ENCODE measurements around the gene ETDC.
"Not testable (repeated sequence)": the region's sequence is repeated elsewhere in the genome, so short reads cannot be mapped to it uniquely, and the experiment has no call there.

Gene ETDC

DNA sequence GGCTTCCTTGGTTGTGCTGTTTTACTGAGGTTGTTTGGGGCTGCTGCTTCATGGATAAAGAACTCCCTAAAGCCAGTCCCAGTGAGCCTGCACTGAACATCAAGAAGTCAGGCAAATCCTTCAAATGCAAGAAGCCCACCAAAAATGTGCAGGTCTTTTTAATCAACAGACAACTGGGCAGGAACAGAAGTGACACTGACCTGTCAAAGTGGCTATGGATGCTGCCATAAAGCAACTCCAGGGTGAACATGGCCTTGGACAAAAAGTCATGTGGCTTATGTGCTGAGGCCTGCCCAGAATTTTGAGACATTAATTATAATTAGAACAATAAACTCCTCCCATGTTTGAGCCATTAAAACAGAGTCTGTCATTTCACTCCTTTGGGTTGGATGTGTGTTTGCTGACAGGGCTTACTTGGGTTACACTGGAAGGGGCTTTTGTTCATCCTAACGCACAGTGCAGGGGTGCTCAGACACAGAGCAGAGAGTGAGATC is at the start of gene ETDC:
Gene ETDC, plus strand, starts transcription at position 51 of the 494 bp plus-strand sequence. Its CDS starts 0 bp downstream, at position 51.
- no peak for DNase-seq

DNA sequence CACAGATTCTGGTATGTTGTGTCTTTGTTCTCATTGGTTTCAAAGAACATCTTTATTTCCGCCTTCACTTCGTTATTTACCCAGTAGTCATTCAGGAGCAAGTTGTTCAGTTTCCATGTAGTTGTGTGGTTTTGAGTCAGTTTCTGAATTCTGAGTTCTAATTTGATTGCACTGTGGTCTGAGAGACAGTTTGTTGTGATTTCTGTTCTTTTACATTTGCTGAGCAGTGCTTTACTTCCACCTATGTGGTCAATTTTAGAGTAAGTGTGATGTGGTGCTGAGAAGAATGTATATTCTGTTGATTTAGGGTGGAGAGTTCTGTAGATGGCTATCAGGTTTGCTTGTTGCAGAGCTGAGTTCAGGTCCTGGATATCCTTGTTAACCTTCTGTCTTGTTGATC is 48.3 kb upstream of the ETDC start:
- not testable (repeated sequence) for DNase-seq

DNA sequence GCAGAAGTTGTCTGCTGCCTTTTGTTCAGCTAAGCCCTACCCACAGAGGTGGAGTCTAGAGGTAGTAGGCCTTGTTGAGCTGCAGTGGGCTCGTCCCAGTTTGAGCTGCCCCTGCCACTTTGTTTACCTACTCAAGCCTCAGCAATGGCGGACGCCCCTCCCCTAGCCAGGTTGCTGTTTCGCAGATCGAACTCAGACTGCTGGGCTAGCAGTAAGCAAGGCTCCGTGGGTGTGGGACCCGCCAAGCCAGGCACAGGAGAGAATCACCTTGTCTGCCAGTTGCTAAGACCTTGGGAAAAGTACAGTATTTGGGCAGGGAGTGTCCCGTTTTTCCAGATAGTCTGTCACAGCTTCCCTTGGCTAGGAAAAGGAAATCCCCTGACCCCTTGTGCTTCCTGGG is 45.9 kb upstream of the ETDC start:
- DNase-seq = not testable (repeated sequence)

DNA sequence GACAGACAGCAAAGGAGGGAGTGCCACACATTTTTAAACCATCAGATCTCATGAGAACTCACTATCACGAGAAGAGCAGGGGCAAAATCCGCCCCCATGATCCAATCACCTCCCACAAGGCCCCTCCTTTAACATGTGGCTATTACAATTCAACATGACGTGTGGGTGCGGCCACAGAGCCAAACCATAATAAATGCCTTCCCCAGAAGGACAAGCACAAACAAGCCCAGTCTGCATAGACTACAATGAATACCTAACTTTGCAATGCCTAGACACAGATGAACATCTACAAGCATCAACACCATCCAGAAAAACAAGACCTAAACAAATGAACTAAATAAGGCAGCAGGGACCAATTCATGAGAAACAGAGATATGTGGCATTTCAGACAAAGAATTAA is 45.1 kb upstream of the ETDC start:
- DNase-seq = no peak

DNA sequence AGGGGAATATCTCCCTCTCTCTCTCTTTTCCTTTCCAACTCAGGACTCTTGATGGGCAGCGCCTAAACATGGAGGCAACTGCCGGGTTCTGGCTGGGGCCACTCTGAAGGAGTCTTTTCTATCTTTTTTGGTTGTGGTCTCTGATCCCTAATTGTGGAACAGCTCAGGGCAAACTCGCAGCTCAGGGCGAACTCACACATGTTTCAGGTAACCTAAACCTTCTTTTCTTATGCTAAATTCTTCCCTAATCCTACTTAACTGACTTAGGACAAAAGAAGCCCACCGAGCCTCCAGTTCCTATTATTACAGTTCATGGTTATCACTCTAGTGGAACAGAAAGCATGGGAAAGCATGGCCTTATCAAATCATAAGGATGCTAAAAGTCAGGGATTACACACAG is 36.1 kb upstream of the ETDC start:
- no peak for DNase-seq

DNA sequence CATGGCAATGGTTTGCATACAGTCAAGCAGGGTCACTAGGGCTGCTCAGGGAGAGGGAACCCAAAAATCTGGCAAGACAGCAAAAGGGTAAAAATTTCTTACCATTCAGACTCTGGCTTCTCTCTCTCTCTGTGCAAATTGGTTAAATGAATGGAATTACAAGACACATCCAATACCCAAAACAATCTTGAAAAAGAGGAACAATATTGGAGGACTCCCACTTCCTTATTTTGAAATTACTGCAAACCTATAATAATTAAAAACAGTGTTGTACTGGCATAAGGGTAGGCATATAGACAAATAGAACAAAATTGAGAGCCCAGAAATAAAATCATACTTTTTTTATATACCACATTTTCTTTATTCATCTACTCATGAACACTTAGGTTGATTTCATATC is 33.3 kb upstream of the ETDC start:
- DNase-seq = no peak

DNA sequence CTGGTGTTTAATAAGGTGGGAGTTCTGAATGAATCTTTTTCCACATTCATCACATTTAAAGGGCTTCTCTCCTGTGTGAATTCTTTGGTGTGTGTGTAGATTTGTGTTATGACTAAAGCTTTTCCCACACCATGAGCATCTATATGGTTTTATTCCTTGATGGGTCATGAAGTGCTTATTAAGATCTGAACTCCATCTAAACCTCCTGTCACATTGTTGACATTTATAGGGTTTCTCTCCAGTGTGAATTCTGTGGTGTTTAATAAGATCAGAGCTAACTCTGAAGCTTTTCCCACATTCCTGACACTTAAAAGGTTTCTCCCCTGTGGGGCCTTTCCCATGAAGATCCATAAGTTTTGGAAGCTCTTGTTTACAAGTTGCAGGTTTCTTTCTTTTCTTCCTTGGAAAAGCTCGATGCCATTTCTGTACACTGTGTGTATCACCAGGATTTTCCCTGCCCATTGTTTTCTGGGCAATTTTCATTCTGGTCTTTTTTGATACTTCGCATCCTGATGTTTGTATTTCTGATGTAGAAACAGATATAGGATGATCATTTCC is 21.9 kb upstream of the ETDC start:
- no peak for DNase-seq

DNA sequence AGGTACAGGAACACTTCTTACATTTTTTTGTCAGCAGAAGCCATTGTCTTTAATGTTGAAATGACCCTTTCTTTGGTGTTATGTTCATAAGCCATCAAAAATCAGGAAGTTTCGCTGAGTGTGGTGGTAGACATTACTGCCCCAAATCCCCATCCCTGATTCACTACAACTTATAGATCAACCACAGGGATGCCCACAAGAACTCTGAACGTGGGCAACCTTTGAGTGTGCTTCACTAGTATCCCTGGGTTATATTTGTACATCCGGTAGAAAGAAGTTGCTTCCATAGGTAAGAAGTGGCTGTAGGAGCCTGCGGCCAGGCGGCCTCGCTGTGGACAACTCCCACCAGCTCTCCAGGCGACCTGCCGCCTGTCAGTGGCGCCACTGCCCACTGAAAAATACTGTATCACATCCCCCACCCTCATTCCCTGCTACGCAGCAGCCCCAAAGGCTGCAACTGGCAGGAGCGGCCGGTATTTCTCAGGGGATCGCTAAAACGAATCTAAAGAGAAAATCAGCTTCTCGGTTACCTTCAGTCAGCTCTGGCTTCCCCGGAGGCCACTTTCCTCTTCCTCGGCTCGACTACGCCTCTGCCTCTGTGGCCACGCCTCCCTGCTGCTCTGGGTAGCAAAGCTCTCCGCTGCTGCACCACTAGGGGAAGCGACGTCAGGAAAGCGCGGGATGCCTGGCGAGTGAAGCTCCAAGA is 13.9 kb upstream of the ETDC start:
- peak; percentile 53 for DNase-seq

DNA sequence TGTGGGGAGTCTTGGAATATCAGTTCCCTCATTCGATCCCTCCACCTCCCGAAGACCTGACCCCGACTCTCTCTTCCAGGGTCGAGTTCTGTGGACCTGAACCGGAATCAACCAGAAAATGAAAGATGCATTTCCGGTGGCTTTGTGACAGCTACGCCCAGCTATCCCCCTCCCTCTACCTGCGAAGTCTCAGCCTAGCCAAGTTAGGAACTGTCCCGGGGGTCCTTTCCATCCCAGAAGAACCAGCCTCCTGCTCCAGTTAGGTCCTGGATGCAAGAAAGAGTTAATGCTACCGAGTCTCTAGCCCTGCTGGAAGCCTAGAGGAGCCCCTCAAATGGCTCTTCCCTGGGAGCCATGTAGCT is 13.4 kb upstream of the ETDC start:
- DNase-seq = no peak

DNA sequence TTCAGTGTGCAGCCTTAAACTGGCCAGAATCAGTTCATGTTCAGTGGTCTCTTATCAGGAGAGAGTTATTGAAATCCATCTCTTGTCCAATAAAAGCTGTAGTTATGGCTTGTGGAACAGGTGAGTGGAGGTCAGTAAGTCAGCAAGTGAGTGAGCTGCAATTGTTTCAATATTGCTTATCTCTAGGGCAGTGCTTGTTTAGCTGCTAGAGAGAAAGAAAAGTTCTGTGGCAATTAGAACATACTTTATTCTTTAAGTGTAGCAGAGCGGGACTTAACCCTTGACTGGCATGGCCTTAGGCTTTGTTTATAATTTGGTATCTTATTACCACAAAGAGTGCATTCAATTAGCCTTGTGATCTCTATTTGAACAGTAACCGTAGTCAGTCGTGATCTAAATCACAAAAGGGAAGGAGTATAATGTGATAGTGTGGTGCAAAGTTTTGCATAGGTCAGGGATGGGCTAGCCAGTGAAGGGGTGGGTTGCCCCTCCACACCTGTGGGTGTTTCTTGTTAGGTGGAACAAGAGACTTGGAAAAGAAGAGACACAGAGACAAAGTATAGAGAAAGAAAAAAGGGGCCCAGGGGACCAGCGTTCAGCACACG is 6.9 kb upstream of the ETDC start:
- DNase-seq = no peak

DNA sequence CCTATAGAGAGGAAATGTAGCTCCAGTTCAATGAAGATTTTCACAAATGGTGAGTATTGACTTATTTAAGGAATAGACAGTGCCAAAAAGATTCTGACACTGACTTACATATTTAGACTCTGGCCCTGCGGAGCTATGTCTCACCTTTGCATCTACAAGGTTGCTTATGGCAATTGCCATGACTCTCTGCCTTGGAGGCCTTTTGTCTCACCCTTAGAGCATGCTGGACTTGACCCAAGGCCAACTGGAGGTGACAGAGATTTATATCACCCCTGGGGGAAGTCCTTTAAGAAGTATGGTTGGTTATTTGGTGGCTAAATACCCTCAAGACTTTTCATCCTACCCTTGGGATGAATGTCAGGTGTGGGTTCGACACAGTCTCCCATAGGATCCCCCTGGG is 4.5 kb upstream of the ETDC start:
- DNase-seq = no peak

DNA sequence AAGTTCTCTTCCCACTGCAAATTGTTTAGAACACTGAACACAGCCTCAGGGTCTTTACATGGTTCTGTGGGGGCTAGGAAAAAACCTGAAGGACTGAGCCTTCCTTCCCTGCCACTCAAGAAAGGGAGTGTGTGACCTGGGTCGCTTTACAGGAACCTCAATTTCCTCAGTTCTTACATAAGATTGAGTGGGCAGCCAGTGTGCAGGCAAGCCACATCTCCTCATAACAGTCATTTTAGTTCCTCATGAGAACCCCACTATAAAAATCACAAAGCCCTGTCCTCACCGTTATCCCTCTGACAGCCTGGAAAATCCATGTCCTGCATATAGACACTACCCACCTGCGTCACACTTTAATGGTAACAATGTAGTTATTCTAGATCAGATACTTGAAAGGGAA is 2.1 kb upstream of the ETDC start:
- no peak for DNase-seq

DNA sequence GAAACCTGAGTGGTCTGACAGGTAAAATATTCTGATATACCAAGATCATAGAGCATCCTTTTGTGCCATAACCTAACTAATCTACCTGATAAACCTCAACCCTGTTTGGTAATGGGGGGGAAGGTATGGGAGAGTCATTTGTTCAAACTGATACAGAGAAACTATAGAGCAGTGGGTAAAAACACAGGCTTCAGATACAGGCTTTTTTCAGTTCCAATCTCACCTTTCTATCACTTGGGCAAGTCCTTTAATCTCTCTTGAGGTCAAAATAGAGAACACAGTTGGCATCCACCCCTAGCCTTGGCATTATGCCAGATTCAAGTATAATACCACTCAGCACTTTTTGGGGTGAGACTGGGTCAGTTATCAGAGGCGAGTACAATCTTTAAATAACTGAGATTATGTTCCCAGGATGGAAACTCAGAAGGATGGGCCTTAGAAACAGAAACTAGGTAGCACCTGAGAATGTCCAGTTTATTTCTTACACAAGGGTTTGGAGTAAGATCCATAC is 880 bp upstream of the ETDC start:
- no peak for DNase-seq

DNA sequence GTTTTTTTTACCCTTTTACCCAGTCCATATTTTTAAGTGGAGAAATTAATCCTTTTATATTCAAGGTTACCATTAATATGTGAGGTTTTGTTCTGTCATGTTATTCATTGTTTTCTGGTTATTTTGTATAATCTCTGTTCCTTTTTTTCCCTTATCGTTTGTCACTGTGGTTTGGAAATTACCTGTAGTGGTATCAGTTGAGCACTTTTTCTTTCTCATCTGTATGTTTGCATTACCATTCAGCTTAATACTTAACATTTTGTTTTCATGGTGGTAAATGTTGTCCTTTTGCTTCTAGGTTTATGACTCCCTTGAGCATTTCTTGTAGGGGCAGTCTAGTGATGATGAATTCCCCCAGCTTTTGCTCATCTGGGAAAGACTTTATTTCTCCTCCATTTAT is 6.6 kb downstream of the ETDC start:
- no peak for DNase-seq

DNA sequence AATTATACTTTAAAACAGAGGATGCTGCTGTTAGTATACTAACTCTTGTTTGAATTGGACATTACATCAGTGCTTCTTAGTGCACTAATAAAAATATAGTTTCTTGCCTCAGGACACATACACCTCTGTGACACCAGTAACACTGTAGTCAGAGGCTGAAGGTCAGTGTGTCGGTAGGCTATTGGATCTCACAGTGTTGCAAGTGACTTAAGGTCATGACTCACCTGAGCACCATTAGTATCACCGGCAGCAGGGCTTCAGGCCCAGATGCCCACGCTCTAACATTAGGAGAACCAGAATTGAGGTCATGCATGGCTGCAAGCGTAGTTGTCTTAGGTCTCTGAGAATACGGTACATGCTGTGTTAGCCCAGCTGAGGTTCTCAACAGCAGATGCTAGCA is 15.2 kb downstream of the ETDC start:
- no peak for DNase-seq

DNA sequence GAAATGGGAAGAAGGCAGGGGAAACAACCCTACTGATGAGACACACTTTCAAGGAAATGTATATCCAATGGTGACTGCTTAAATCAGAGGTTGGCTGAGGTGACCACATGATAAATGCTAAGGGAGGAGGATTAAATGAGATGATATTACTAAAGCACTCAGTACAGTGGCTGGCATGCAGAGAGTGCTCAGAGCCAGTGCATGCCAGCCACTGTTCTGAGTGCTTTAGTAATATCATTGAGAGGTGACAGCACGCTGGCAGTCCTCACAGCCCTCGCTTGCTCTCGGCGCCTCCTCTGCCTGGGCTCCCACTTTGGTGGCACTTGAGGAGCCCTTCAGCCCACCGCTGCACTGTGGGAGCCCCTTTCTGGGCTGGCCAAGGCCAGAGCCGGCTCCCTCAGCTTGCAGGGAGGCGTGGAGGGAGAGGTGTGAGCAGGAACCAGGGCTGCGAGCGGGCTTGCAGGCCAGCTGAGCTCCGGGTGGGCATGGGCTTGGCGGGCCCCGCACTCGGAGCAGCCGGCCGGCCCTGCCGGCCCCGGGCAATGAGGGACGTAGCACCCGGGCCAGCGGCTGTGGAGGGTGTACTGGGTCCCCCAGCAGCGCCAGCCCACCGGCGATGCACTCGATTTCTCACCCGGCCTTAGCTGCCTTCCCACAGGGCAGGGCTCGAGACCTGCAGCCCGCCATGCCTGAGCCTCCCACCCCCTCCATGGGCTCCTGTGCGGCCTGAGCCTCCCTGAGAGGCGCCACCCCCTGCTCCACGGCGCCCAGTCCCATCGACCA is 15.9 kb downstream of the ETDC start:
- DNase-seq = not testable (repeated sequence)

DNA sequence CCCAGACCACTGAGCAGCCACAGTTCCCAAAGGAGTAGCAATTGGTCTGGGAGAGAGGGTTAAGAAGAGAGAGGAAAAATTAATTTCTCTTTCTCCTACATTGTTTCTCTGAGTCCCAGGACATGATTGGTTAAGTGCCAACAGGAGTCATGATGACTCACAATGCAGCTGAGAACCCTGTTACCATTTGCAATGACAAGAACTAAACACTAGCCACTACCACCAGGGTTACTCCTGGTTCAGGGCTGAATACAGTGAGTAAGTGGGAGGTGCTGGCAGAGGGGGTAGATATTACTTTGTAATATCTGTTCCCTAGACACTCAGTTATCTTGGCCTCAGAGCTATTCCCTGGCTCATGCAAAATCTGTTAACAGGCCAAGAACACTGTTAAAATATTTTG is 18.0 kb downstream of the ETDC start:
- no peak for DNase-seq

DNA sequence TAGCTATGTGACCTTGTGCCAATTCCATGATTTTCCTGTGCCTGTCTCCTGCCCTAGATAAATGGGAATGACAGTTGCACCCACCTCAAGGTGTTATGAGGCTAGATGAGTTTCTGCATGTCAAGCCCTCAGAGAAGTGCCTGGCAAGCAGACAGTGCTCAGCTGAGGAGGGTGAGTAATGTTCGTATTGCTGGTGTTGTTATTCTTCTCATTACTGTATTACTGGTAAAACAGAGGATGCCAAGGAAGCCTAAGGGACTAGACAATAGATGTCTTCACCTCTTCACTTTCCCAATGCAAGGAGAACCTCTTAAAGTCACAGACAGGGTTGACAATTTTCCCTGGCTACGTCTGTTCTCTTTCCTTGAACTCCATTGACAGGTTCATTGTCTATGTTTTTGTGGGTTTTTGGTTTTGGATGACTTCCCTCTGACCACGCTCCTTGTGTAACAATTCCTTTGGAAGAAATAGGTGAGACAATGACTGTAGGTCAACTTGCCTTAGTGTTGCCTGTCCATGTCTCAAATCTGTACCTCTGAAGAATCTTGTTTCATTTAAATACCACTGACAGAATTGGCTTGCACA is 19.2 kb downstream of the ETDC start:
- no peak for DNase-seq

DNA sequence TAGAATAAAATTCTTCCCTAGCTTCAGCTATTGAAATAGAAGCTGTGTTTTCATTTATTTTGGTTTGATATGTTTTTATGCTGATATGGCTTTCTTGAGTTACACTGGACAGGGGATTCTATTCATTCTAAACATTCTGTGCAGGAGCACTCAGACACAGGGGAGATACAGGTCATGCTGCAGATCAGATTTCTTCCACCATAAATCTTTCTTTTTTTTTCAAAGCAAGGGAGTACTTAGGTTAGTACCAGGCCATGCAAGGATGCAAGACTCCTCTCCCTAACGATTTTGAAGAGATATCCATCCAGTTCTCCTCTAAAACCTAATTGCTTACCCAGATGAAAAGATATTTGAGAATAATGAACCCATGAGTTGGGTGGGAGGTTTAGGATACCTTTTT is 21.4 kb downstream of the ETDC start:
- no peak for DNase-seq

DNA sequence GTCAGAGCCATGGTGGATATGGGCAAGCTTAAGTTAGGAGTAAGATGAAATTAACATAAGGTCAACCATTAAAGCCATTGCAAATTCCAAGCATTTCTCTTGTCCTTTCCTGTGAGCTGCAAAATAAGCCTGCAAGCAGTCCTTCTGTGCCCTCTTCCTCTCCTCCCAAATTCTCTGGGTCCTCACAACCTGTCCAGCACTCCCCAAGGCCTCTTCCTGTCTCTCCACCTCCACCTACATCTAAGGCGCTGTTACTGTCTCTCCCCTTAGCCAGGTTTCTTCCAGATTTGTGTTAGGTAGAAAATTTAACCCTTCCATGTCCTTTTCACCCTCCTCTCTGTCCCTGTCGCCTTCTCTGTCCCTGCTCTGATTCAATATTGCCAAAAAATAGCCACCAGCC is 22.2 kb downstream of the ETDC start:
- no peak for DNase-seq

DNA sequence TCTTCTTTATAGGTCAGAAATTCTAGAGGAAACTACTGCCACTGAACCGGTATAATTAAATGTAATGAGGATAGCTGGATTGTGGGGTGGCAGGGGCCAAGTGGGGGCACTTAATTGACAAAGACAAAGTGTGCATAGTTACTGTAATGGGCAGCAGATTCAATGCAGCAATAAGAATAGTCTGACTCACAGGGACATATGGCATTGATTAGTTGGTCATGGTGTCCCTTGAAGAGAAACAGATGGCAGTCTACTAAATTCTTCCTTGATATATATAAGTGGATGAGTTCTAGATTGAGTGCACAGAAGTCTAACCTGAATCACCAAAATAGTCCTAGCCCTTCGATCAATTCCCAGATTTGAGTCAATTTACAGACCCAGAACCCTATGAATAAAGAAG is 31.6 kb downstream of the ETDC start:
- DNase-seq = no peak

DNA sequence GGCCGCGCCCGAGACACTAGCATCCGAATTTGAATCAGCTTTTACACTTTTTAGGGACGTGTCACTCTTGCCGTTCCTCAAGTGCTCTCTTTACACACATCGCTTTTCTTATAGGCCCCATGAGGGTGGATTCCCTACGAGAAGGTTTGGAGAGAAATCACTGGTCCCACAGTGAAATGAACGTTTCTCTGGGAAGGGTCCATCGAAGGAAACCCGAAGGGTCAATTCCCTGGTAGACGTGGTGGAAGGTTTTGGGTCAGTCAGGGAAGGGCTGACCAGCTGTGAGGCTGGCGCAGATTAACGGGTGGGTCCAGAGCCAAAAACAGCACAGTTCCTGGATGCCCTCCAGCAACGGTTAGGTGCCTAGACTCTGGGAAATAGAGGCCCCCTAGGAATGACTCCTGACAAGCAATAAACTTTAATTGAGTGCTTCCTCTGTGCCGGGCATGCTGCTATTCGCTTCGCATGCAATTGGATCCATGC is 35.9 kb downstream of the ETDC start:
- no peak for DNase-seq

DNA sequence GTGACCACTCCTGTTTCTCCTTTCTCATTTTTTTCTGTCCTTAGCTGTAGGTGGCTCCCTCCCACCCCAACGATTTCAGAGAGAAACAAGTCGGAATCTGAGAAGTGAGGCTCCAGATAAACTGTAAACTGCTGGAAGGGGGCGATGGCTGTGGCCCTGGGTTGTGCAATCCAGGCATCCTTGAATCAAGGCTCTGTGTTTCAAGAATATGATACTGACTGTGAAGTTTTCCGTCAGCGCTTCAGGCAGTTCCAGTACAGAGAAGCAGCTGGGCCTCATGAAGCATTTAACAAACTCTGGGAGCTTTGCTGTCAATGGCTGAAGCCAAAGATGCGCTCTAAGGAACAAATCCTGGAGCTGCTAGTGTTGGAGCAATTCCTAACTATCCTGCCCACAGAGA is 37.7 kb downstream of the ETDC start:
- no peak for DNase-seq
